Immature natural killer cell (primary cell): ENCODE measurements around the gene SMIM7. TPM values are rescaled to one million over a fixed set of nuclear protein-coding genes. Genes with fewer than 3 reads are reported as not detected.
"Not testable (repeated sequence)": the region's sequence is repeated elsewhere in the genome, so short reads cannot be mapped to it uniquely, and the experiment has no call there.

Experiments used
- DNase-seq, 3 donors: peaks; one replicate each; pipeline ENCODE4 v3.0.0; 2022; ENCODE audit warnings: mixed read lengths in 1 of 3
- H3K27ac Mint-ChIP-seq, 6 donors: one replicate each; pipeline ENCODE4 v1.8.0; 2020; ENCODE audit warnings: mixed read lengths in 6 of 6, mild to moderate bottlenecking in 5 of 6, inconsistent platforms in 4 of 6, moderate library complexity in 3 of 6
- H3K27me3 Mint-ChIP-seq, 3 donors: one replicate each; pipeline ENCODE4 v1.8.0; 2020 to 2021; ENCODE audit warnings: low read depth in 3 of 3, mild to moderate bottlenecking in 3 of 3, mixed read lengths in 3 of 3, moderate library complexity in 3 of 3, inconsistent platforms in 1 of 3
- H3K36me3 Mint-ChIP-seq, 3 donors: one replicate each; pipeline ENCODE4 v1.8.0; 2020; ENCODE audit warnings: mixed read lengths in 3 of 3, inconsistent platforms in 2 of 3, mild to moderate bottlenecking in 2 of 3
- H3K4me1 Mint-ChIP-seq, 2 donors: one replicate each; pipeline ENCODE4 v1.8.0; 2020; ENCODE audit warnings: inconsistent platforms in 2 of 2, mild to moderate bottlenecking in 2 of 2, mixed read lengths in 2 of 2, moderate library complexity in 1 of 2
- H3K4me3 Mint-ChIP-seq, 5 donors: one replicate each; pipeline ENCODE4 v1.8.0; 2020; ENCODE audit warnings: mild to moderate bottlenecking in 5 of 5, mixed read lengths in 5 of 5, inconsistent platforms in 3 of 5, moderate library complexity in 3 of 5
- H3K9me3 Mint-ChIP-seq, 6 donors: one replicate each; pipeline ENCODE4 v1.8.0; 2020; ENCODE audit warnings: mild to moderate bottlenecking in 6 of 6, mixed read lengths in 6 of 6, inconsistent platforms in 4 of 6, moderate library complexity in 3 of 6
- polyA plus RNA-seq, 3 donors: library from polyadenylated mRNA; unstranded; fragments of 300-500 nt; fragmentation: Illumina TruSeq; gene quantifications; one replicate each; pipeline ENCODE4 v1.2.3, GENCODE V29; 2021

The SMIM7 gene
- 10 to 100 TPM; 66.3 to 82.2 (median 67.7) TPM for polyA plus RNA-seq

DNA sequence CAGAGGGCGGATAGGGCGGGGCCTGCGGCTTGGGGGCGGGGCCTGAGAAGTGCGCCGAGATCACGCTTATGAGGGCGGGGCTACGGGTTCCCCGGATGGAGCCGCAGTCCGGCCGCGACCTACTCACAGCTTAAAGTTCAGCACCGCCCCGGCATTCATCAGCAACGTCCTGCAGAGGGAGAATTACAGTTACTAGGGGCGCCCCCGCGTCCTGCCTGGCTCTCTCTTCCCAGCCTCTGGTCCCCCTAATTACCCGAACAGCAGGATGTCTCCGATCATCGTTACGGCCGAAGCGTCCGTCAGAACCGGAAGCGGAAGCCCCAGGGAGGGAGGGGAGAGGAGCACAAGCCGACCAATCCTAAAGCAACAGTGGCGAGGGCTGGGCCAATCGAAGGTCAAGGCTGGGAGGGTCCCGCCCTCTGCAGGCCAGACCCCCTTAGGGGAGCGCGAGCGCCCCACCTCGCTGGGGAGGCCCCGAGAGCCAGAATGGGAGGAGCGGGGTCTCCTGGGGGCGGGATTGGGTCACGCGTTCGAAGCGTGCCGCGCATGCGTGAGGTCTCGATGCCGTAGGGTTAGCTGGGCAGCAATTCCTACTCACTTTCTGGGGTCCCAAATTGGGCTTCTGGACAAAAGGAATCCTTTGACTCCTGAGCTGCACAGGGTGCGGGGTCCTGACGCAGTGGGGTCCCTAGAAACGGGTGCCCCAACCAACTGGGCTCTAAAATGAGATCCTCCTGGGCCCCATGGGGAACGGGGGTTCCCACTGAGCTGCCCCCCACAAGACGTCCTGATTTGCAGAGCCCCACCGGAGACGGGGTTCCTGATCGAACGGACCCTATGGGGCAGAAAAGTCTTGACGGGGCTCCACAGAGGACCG lies at the start of gene SMIM7:
TSS of gene SMIM7 (minus strand) at position 313 of the 877 bp plus-strand sequence. CDS start at position 279, 34 bp downstream.
- peaks cover 50 to 60% of the 10 kb centered on the region in 2 donors for H3K4me1 Mint-ChIP-seq
- H3K36me3 Mint-ChIP-seq: peaks cover 4 to 14% (median 4%) of the 10 kb centered on the region in 3 donors
- peak within 1 kb of the TSS; percentile 95 to 100 (median 98) for H3K27ac Mint-ChIP-seq
- peak; percentile 99 to 100 (median 100) for DNase-seq
- peak within 1 kb of the TSS; percentile 97 to 100 (median 99) for H3K4me3 Mint-ChIP-seq
- no peaks in the 10 kb centered on the region for H3K9me3 Mint-ChIP-seq
- peaks cover 4 to 12% (median 11%) of the 10 kb centered on the region in 3 donors for H3K27me3 Mint-ChIP-seq

GRCh38 chr19:16703677-16704076 lies 43.7 kb upstream of the SMIM7 start:
- H3K9me3 Mint-ChIP-seq: no peaks in the 10 kb centered on the region
- no peak overlapping the region for H3K27ac Mint-ChIP-seq
- H3K4me3 Mint-ChIP-seq: no peak overlapping the region
- DNase-seq: no peak
- no peaks in the 10 kb centered on the region for H3K36me3 Mint-ChIP-seq
- peaks cover 3 to 6% (median 4%) of the 10 kb centered on the region in 3 donors for H3K27me3 Mint-ChIP-seq
- H3K4me1 Mint-ChIP-seq: no peaks in the 10 kb centered on the region

- Mint-ChIP-seq H3K4me1 (no peaks in the 10 kb centered on the region), H3K4me3 (no peak overlapping the region), H3K27ac (no peak overlapping the region), H3K36me3 (no peaks in the 10 kb centered on the region), H3K27me3 (peaks cover 1 to 6% (median 4%) of the 10 kb centered on the region in 3 donors), H3K9me3 (peaks cover 0 to under 1% (median 0%) of the 10 kb centered on the region in 6 donors)
- DNase-seq: no peak
These were observed 42.2 kb upstream of the SMIM7 start for GRCh38 chr19:16702123-16702522.

GRCh38 chr19:16698914-16699313 lies 39.0 kb upstream of the SMIM7 start:
- Mint-ChIP-seq H3K27me3 (peaks cover 0 to 4% (median 4%) of the 10 kb centered on the region in 3 donors), H3K27ac (no peak overlapping the region), H3K36me3 (peaks cover 0 to 3% (median 0%) of the 10 kb centered on the region in 3 donors), H3K4me3 (no peak overlapping the region), H3K4me1 (no peaks in the 10 kb centered on the region), H3K9me3 (peaks cover 0 to 4% (median 0%) of the 10 kb centered on the region in 6 donors)
- no peak for DNase-seq

DNA sequence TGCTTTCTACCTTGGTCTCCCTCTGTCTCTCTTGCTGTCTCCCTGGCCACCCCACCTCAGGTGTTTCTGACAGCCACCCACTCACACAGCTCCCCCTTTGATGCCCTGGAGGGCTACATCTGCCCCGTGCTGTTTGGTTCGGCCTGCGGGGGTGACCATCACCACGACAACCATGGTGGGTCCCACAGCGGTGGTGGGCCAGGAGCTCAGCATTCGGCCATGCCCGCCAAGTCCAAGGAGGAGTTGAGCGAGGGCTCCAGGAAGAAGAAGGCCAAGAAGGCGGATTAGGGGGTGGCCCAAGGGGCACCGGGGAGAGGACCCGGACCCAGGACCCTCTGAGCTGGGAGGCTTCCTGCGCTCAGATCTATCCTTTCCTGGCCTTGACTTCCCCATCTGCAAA lies 28.1 kb upstream of the SMIM7 start:
- peaks cover 0 to 4% (median 0%) of the 10 kb centered on the region in 3 donors for H3K36me3 Mint-ChIP-seq
- no peak overlapping the region for H3K4me3 Mint-ChIP-seq
- peaks cover 0 to 6% (median 0%) of the 10 kb centered on the region in 3 donors for H3K27me3 Mint-ChIP-seq
- DNase-seq: no peak
- H3K27ac Mint-ChIP-seq: no peak overlapping the region
- peaks cover 0 to 5% (median 0%) of the 10 kb centered on the region in 6 donors for H3K9me3 Mint-ChIP-seq
- no peaks in the 10 kb centered on the region for H3K4me1 Mint-ChIP-seq

GRCh38 chr19:16684216-16684615 lies 24.3 kb upstream of the SMIM7 start:
- no peak for DNase-seq
- H3K27me3 Mint-ChIP-seq: peaks cover 0 to 6% (median 0%) of the 10 kb centered on the region in 3 donors
- H3K27ac Mint-ChIP-seq: no peak overlapping the region
- no peaks in the 10 kb centered on the region for H3K4me1 Mint-ChIP-seq
- peaks cover 0 to 6% (median 4%) of the 10 kb centered on the region in 3 donors for H3K36me3 Mint-ChIP-seq
- peaks cover 0 to 8% (median 2%) of the 10 kb centered on the region in 6 donors for H3K9me3 Mint-ChIP-seq
- no peak overlapping the region for H3K4me3 Mint-ChIP-seq

GRCh38 chr19:16682539-16682938 lies 22.6 kb upstream of the SMIM7 start:
- DNase-seq: no peak
- no peak overlapping the region for H3K27ac Mint-ChIP-seq
- no peak overlapping the region for H3K4me3 Mint-ChIP-seq

DNA sequence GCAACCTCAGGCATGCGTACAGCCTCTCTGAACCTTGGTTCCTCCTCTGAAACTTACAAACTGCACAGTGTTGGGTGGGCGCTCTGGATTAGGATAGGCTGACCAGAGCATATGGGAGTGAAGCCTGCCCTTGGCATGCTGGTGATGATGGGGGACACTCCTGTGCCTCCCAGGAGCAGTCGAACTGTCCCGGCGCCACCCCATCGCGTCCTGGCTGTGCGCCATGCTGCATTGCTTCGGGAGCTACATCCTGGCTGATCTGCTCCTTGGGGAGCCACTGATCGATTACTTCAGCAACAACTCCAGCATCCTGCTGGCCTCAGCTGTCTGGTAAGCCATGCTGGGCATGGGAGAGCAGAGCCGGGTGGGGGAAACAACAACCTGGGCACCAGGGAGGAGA lies 19.9 kb upstream of the SMIM7 start:
- no peak overlapping the region for H3K4me3 Mint-ChIP-seq
- DNase-seq: no peak
- no peaks in the 10 kb centered on the region for H3K27me3 Mint-ChIP-seq
- no peak overlapping the region for H3K27ac Mint-ChIP-seq
- H3K36me3 Mint-ChIP-seq: peaks cover 0 to 6% (median 4%) of the 10 kb centered on the region in 3 donors
- no peaks in the 10 kb centered on the region for H3K4me1 Mint-ChIP-seq
- H3K9me3 Mint-ChIP-seq: peaks cover 0 to 8% (median 2%) of the 10 kb centered on the region in 6 donors

More at GRCh38 chr19:16682539-16682938, 22.6 kb upstream of the SMIM7 start:
- Mint-ChIP-seq H3K9me3 (peaks cover 0 to 8% (median 2%) of the 10 kb centered on the region in 6 donors), H3K4me1 (no peaks in the 10 kb centered on the region), H3K36me3 (peaks cover 0 to 6% (median 4%) of the 10 kb centered on the region in 3 donors), H3K27me3 (peaks cover 0 to 6% (median 0%) of the 10 kb centered on the region in 3 donors)

DNA sequence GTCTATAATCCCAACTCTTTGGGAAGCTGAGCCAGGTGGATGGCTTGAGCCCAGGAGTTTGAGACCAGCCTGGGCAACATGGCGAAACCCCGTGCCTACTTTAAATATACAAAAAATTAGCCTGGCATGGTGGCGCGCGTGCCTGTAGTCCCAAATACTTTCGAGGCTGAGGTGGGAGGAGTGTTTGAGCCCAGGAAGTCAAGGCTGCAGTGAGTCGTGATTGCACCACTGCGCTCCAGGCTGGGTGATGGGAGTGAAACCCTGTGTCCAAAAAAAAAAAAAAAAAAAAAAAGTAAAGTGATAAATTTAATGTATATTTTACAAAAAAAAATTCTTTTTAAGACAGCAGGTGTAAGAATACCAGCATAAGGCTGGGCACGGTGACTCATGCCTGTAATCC lies 18.6 kb upstream of the SMIM7 start:
- peaks cover 0 to 2% (median 0%) of the 10 kb centered on the region in 3 donors for H3K27me3 Mint-ChIP-seq
- H3K27ac Mint-ChIP-seq: no peak overlapping the region
- no peak overlapping the region for H3K4me3 Mint-ChIP-seq
- DNase-seq: no peak
- peaks cover 0 to 8% (median 2%) of the 10 kb centered on the region in 6 donors for H3K9me3 Mint-ChIP-seq
- H3K36me3 Mint-ChIP-seq: peaks cover 0 to 6% (median 4%) of the 10 kb centered on the region in 3 donors
- no peaks in the 10 kb centered on the region for H3K4me1 Mint-ChIP-seq

DNA sequence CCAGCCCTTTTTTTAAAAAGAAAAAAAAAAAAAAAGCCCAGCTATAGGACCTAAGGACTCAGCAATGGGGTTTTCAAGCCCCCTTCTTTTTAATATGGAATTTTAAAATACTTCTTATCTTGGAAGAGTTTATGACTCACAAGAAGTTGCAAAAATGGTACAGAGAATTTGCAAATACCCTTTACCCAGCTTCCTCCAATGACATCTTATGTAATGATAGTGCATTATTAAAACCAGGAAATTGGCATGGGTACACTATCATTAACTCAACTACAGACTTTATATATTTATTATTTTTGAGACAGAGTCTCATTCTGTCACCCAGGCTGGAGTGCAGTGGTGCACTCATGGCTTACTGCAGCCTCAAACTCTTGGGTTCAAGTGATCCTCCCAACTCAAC lies 17.1 kb upstream of the SMIM7 start:
- Mint-ChIP-seq H3K27ac (no peak overlapping the region), H3K27me3 (peaks cover 0 to 2% (median 0%) of the 10 kb centered on the region in 3 donors), H3K4me1 (no peaks in the 10 kb centered on the region), H3K36me3 (peaks cover 0 to 6% (median 4%) of the 10 kb centered on the region in 3 donors), H3K9me3 (peaks cover 0 to 8% (median 2%) of the 10 kb centered on the region in 6 donors), H3K4me3 (no peak overlapping the region)
- DNase-seq: no peak

DNA sequence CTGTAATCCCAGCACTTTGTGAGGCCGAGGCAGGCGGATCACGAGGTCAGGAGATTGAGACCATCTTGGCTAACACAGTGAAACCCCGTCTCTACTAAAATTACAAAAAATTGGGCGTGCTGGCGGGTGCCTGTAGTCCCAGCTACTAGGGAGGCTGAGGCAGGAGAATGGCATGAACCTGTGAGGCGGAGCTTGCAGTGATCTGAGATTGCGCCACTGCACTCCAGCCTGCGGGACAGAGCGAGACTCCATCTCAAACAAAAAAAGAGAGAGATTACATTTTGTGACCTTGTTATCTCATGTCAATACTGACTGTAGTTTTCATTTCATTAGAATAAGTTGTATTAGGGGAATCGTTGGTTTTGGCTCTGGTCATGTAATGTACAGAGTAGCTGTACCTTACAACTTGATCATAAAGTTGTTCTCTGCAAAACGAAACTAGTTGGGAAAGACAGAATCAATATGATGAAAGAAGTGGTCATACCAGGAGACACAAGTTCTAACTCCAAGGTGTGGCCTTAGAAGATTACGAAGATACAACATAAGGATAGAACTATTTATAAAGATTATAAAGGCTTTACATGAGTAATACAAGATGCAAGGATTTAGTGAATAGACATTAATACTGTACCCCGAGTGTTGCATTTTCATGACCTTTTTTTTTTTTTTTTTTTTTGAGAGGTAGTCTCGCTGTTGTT lies 16.3 kb upstream of the SMIM7 start:
- H3K27ac Mint-ChIP-seq: no peak overlapping the region
- DNase-seq: no peak
- H3K27me3 Mint-ChIP-seq: peaks cover 0 to 2% (median 0%) of the 10 kb centered on the region in 3 donors
- H3K4me1 Mint-ChIP-seq: no peaks in the 10 kb centered on the region
- H3K4me3 Mint-ChIP-seq: no peak overlapping the region
- H3K36me3 Mint-ChIP-seq: peaks cover 0 to 2% (median 2%) of the 10 kb centered on the region in 3 donors
- peaks cover 0 to 3% (median 1%) of the 10 kb centered on the region in 6 donors for H3K9me3 Mint-ChIP-seq

GRCh38 chr19:16673839-16674238 lies 13.9 kb upstream of the SMIM7 start:
- H3K27me3 Mint-ChIP-seq, H3K4me1 Mint-ChIP-seq, H3K4me3 Mint-ChIP-seq, DNase-seq, H3K36me3 Mint-ChIP-seq, H3K27ac Mint-ChIP-seq, H3K9me3 Mint-ChIP-seq: not testable (repeated sequence)

DNA sequence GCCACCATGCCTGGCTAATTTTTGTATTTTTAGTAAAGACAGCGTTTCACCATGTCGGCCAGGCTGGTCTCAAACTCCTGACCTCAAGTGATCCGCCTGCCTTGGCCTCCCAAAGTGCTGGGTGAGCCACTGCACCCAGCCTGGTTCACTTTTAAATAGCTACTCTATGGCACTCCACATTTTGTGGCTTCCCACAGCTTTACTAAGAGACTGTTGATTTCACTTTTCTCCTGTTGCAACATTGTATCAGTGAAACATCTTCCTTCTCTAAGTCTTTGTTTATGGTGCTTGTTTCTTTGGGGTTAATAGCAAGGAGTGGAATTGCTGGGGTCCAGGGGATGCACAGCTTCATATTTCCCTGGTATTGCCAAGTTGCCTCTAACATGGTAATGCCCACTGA lies 13.3 kb upstream of the SMIM7 start:
- Mint-ChIP-seq H3K27ac (peak overlapping the region in 1 of 6 donors; percentile 55), H3K36me3 (no peaks in the 10 kb centered on the region), H3K27me3 (peaks cover 0 to 2% (median 0%) of the 10 kb centered on the region in 3 donors), H3K9me3 (peaks cover 0 to 1% (median 0%) of the 10 kb centered on the region in 6 donors), H3K4me1 (no peaks in the 10 kb centered on the region), H3K4me3 (no peak overlapping the region)
- no peak for DNase-seq
